Activated CD8-positive, alpha-beta memory T cell treated with anti-CD3 and anti-CD28 coated beads, Interleukin-2, amount 50 U/mL, for 24 hours (primary cell): ENCODE results near the gene FAU.
"Not testable (repeated sequence)": the region's sequence is repeated elsewhere in the genome, so short reads cannot be mapped to it uniquely, and the experiment has no call there.

Source experiments
- DNase-seq: peaks from one replicate; pipeline ENCODE4 v3.0.0-alpha.2; 2020; ENCODE audit errors: extremely low read depth

FAU gene

DNA sequence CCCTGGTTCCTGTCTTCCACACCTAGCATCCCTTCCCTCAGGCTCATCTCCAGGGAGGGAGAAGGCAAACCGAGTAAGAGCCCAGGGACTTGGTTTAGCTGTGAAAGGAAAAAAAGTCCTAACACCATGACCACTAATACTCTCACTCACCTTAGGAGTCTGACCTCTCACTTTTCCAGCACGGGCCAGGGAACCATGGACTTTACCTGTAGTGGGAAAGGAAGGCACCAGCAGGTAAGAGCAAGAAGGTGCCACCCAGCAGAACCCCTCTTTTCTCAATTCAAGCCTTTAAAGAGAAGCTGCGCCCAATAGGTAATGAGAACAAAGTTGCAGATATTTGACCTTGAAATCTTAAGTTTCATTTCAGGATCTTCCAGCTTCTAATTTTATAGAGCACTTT lies 1.1 kb downstream of the FAU start:
- DNase-seq = no peak

DNA sequence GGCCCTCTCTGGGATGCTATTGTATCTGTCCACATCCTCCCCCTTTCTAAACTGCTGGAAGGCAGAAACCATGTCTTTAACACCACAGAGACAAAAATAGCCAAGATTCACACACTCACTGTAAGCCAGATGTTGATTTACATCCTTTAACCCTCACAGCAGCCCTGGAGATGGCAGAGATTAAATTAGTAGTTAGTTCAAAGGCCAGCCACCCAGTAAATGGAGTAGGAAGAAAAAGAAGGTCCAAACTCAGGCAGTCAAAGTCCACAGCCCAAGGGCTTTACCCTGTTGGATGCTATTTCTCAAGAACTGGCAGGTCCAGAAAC lies 2.3 kb downstream of the FAU start:
- no peak for DNase-seq

DNA sequence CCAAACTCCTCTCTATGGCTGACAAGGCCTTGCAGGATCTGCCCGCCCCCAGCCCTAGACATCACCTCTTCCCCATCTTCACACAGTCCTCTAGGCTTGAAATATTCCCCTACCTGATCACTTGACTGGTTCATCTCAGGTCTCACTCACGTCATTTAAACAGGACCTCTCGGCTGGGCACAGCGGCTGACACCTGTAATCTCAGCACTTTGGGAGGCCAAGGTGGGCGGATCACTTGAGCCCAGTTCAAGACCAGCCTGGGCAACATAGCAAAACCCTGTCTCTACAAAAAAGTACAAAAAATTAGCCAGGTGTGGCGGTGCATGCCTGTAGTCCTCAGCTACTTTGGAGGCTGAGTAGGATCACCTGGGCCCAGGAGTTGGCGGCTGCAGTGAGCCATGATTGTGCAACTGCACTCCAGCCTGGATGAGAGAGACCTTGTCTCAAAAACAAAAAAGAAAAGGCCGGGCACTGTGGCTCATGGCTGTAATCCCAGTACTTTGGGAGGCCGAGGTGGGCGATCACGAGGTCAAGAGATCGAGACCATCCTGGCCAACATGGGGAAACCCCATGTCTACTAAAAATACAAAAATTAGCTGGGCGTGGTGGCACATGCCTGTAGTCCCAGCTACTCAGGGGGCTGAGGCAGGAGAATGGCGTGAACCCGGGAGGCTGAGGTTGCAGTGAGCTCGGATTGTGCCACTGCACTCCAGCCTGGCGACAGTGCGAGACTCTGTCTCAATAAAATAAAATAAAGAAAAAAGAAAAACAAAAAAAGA lies 2.9 kb downstream of the FAU start:
- not testable (repeated sequence) for DNase-seq

DNA sequence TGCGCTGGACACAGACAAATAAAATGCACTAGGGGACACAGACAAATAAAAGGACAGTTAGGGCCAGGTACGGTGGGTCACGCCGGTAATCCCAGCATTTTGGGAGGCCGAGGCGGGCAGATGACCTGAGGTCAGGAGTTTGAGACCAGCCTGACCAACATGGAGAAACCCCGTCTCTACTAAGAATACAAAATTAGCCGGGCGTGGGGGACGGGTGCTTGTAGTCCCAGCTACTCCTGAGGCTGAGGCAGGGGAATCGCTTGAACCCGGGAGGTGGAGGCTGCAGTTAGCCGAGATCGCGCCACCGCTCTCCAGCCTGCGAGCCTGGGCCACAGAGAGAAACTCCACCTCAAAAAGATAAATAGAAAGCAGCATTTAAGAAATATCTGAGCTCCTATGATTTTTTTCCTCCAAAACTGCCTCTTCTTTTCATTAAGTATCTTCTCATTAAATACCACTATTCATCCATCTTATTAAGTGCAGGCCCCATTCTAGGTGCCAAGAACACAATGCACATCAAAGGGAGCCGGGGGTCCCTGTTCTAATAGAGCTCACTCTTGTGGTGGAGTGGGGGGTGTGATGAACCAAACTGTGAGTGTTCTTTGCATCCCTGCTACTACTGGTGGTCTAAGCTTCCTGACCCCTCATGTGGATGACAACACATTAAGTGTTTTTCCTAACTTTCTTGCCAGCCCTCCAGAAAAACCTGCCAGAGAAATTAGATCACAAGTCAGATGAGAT lies 3.7 kb downstream of the FAU start:
- DNase-seq = no peak

DNA sequence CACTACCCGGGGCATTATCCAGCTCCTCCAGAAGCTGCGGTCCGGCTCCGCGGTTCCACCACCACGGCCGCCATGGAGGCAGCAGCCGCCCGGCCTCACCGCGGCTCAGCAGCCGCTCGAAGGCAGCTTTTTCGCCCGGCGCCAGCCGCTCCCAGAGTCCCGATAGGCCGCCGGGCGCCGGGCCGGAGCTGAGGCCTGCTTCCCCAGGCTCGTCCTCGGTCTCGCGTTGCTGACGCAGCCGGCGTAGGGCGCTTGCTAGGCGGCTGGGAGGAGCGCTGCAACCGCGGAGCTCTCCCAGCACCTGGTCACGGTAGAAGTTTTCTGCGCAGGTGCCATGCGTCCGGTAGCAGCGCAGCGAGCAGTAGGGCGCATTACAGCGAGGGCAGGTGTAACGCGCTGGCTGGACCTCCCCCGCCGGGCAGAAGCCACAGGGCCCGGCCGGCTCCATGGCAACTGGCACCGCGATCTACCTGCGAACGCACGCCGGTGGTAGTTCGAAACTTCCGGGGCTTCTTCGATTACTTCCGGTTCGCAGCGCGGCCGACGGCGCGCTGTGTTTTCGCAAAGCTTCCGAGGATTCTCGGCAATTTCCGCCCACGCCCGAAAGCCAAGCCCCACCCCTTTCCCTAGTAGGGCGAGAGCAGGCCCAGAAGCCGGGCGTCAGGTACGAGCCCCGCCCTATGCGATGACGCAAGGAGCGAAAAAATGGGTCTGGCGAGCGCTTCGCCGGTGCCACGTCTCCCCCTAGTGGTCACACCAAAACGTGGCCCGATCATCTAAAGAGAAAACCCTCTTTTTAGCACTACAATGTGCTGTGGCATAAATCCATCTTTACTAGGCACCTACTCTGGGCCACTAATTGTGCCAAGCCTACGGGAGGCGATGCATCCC lies 4.5 kb downstream of the FAU start, which contains the start of gene ZNHIT2:
ZNHIT2 (minus strand) TSS at position 496 of the 891 bp plus-strand sequence; CDS start at position 448, 48 bp downstream.
- DNase-seq = peak; percentile 100

DNA sequence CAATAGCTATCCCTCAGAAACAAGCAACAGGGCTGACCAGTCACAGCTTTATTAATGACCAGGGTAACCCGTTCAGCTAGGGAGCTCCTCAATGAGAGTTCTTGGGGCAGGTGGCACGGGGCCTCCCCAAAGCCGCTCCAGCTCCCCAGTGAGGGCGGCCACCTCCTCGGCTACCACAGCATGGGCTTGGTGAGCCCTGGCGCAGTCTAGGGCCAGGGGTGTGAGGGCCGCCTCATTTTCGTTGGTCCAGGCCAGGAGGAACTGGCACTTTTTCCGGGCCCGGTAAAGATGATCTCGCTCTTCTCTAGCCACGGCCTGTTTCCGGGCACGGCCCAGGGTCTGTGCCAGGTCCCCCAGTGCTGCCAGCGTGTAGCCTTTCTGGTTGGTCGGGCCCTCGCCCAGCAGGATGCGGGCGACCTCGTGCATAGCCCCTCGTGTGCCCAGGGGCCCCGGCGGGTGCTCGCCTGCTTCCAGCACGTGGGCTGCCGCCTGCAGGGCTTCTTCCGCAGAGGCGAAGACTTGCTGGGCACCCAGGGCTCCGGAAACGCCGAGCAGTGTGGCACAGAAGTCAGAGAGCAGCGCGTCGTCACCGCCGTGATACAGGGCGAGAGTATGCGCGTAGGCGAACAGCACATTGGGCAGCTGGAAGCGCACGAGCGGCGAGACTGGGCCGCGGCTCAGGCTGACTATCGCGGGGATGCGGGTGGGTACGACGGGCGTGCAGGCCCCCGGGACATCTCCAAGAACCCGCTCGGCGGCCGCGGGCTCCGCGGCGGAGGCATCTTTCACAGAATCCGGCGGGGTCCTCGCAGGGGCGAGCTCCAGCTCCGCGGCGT lies 5.3 kb downstream of the FAU start:
- DNase-seq = no peak

DNA sequence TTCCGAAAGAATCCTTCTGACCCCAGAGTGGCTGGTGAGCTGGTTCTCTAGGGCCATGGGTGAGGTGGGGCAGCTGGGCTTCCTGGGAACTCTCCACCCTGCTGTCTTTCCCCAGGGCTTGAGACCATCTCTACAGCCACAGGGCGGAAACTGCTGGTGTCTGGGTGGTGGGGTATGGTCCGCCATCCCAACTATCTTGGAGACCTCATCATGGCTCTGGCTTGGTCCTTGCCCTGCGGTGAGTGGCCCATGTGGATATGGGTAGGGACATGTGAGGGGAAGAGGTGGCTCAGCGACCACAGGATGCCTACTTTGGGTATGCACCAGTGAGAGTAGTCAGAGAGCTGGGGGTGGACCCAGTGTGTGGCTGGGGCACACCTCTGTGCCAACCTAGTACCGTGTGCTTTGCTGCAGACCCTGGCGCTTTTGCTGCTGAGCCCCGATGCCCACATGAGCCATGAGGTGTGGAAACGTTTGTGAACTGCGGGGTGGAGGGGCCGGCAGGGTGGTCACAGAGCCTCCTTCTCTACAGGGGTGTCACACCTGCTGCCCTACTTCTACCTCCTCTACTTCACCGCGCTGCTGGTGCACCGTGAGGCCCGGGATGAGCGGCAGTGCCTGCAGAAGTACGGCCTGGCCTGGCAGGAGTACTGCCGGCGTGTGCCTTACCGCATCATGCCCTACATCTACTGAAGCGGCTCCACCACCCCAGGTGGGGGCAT lies 6.4 kb downstream of the FAU start:
- no peak for DNase-seq

DNA sequence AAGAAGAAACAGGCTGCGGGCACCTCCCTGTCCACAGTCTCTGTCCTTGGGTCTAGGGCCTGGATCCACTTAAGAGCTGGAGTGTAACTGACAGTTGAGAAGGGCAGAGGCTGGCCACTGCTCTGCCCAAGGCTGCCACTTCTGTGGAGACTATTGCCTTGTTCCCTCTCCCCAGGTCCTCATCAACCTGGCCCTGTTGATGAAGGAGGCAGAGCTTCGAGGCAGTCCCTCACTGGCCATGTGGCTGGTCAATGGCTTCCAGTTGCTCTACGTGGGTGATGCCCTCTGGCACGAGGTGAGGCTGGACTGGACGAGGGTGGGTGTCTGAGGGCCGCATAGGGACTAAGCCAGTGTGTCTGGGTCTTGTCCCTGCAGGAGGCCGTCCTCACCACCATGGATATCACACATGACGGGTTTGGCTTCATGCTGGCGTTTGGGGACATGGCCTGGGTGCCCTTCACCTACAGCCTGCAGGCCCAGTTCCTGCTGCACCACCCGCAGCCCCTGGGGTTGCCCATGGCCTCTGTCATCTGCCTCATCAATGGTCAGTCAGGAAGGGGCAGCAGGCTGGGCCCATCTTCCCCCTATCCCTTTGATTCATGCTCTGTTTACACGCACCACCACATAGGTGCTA lies 7.3 kb downstream of the FAU start:
- no peak for DNase-seq

DNA sequence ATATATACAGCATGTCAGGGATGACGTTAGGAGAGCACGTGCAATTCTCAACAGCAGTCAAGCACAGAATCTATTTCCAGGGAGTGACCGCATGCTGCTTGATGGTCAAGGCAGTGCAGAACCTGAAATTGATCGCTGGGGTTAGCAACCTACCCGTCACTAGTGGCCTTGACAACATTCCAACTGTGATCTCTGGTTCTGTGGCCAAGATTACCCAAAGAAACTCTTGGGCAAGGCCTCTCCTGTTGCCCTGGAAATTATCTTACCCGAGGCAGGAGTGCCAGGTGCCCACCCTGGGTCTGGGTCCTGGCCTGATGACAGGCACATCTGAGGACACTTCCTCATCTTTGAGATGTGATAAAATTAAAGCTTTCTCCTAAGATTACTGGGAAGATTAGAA lies 8.1 kb downstream of the FAU start:
- DNase-seq = no peak

DNA sequence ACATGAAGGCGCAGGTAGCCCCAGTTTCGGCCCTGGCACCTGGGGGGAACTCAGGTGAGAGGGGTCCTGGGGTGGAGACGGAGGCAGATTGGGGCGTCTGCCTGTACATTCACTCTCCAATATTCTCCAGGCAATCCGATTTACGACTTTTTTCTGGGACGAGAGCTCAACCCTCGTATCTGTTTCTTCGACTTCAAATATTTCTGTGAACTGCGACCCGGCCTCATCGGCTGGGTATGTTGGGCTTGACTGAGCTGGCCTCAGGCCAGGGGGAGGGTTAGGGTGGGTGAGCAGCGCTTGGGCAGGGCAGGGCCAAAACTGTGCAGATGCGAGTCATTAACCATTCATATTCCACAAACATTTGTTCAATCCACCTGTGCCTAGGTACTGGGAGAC lies 8.6 kb downstream of the FAU start:
- DNase-seq = no peak

DNA sequence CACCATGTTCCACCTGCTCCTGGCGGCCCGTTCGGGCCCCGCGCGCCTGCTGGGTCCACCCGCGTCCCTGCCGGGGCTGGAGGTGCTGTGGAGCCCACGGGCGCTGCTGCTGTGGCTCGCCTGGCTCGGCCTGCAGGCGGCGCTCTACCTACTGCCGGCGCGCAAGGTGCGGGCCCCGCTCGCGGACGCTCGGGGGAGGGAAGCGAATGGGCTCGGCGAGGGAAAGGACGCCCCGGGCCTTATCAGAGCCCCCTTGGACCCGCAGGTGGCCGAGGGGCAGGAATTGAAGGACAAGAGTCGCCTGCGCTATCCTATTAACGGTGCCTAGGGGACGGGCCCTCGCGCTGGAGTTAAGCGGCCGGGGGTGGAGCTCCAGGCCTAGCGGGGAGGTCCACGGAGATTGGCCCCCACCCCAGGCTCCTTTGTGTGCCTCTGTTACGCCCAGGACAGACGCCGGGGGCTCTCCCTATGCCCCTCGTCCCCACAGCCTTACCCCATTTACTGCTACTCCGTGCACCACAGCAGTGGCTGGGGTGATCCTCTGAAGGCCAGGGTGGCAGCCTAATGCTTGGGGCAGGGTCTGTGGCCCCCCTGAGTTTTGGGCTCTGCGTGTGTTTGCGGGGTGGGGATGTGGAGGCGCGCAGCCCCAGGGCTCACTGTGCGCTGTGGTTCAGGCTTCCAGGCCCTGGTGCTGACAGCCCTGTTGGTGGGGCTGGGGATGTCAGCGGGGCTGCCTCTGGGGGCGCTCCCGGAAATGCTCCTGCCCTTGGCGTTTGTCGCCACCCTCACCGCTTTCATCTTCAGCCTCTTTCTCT lies 9.2 kb downstream of the FAU start:
- DNase-seq = no peak

DNA sequence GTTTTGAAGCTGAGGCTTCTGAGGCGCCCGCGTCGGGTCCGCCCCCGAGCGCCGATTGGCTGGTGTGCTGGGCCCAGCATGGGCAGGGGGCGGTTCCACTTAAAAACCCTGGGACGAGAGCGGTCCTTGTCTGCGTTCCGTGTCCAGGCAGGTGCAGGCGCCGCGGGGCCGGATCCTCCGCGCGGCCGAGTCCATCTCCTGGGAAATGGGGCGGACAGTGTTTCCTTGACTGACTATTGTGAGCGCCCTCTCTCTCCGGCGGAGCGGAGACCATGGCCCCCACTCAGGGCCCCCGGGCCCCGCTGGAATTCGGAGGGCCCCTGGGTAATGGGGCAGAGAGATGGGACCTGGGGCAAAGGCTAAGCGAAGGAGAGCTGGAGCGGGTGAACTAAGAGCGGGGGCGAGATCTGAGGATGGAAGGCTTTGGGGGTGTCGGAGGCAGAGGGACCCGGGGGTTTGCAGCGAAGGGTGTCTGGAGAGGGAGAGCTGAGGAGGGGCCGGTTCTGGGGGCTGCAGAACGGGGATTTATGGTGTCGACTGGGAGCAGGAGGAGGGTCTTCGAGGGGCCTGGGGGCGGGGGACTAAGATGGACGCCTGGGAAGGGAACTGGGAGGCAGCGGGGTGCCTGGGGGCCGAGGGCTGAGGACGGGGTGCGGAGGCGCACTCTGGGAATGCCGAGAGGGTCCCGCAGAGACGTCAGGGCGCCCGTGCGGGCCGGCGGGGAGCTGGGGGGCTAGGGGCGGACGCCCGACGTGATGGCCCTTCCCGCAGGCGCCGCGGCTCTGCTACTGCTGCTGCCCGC lies 10.0 kb downstream of the FAU start, which contains the start of gene TM7SF2:
TM7SF2 (plus strand) TSS at position 129 of the 802 bp plus-strand sequence; CDS start at position 273, 144 bp downstream.
- DNase-seq = peak; percentile 83

DNA sequence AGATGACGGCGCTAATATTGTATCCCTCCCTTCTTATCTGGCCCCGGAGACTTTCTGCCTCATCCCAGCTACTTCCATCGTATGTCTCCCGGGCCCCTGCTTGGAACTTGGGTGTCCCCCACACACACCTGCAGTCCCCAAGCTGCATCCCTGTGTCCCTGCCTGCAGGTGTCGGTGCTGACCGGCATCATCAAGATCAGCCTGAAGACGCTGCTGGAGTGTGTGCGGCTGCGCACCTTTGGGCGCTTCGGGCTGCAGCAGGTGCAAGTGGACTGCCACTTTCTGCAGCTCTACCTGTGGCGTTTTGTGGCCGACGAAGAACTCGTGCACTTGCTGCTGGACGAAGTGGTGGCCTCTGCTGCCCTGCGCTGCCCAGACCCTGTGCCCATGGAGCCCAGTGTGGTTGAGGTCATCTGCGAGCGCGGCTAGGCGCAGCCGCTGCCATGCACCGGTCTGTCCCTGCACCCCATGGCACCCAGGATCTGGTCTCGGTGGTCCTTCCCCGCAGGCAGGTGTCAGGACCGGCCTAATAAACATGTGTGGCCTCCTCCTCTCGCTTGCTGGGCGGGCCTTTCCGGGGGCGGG lies 10.7 kb downstream of the FAU start:
- DNase-seq = no peak

DNA sequence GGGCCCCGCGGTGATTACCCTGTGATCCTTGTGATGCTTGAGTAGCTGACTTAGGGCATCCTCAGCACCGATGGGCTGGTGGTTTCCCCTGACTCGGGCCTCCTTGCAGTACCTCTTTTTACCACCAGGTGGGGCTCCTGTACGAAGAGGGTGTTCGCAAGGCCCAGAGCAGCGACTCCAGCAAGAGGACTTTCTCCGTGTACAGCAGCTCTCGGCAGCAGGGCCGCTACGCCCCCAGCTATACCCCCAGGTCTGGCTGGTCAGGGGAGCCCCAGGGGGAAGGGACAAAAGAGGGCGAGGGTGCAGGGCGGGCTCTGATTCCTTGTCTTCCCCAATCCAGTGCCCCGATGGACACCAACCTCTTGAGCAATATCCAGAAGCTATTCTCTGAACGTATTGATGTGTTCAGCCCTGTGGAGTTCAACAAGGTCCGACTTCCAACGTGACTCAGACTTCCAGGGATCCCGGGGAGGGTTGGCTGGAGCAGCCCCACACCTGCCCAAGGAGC lies 11.5 kb downstream of the FAU start:
- peak; percentile 91 for DNase-seq

DNA sequence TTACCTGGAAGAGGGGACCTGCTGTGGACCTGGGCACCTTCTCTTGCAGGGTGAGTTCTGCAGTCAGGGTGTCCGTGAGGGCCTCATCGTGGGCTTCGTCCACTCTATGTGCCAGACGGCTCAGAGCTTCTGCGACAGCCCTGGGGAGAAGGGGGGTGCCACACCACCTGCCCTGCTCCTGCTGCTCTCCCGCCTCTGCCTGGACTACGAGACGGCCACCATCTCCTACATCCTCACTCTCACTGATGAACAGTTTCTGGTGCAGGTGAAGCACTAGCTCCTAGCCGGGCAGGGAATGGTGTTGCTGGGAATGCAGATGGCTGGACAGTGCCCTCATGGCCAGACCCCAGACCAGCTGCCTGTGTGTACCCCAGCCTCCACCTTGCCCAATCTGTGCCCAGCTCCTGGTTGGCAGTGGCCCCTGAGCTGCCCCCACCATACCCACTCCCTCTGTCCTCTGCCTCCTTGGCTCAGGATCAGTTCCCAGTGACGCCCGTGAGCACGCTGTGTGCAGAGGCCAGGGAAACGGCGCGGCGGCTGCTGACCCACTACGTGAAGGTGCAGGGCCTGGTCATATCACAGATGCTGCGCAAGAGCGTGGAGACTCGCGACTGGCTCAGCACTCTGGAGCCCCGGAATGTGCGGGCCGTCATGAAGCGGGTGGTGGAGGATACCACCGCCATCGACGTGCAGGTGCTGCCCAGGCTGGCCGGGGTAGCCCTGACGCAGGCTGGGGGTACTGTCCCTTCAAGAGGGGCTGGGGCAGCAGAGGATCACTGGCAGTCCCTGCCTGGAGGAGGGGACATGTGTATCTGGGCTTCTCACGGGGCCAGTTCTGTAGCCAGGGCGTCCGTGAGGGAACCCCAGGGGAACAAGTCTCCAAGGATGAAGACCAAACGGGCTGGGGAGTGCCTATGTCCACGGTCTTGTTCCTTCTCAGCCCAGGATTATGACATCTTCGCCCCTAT lies 12.4 kb downstream of the FAU start:
- no peak for DNase-seq

DNA sequence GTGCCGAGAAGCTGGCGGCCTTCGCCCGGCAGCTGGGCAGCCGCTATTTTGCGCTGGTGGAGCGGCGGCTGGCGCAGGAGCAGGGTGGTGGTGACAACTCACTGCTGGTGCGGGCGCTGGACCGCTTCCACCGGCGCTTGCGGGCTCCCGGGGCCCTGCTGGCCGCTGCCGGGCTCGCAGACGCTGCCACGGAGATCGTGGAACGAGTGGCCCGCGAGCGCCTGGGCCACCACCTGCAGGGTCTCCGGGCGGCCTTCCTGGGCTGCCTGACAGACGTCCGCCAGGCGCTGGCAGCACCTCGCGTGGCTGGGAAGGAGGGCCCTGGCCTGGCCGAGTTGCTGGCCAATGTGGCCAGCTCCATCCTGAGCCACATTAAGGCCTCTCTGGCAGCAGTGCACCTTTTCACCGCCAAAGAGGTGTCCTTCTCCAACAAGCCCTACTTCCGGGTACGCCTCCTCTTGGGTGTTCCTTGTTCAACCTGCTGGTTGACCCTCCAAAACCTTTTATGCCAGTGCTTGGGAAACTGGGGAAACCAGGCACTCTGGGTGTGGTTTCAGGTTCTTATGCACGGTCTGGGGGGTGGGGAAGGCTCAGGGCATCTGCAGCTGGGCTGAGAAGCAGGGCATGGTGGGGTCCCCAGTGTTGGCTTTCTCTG lies 13.3 kb downstream of the FAU start:
- no peak for DNase-seq
